Stimulated activated CD4-positive, alpha-beta T cell treated with anti-CD3 and anti-CD28 coated beads, Interleukin-2, amount 100 ng/mL, for 4 hours (primary cell): ENCODE data around the gene PRRG1.
"Not testable (repeated sequence)": the region's sequence is repeated elsewhere in the genome, so short reads cannot be mapped to it uniquely, and the experiment has no call there.

Source experiments
- DNase-seq: peaks from one replicate; pipeline ENCODE4 v3.0.0-alpha.2; 2020; ENCODE audit warnings: low read depth

PRRG1 gene

GRCh38 chrX:37378830-37379229, 29.7 kb downstream of the PRRG1 start:
- no peak for DNase-seq

DNA sequence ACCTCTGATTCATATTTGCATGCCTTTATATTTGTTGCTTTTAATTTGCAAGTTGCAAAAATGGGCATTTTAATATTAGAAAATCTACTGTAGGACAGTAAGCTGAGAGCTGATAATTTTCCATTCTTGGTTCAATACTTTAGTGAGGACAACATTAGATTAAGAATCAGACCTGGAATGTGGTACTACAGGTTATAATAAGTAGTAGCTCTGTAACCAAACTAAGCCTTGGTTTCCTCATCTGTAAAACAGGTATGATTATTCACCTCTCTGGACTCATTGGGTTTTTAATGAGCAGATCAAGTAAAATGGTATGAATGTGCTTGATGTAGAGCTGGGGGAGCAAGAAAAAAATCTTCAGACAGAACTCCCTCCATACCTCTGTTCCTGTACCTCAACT, 31.1 kb downstream of the PRRG1 start:
- no peak for DNase-seq

- no peak for DNase-seq
Observed at GRCh38 chrX:37380924-37381323, 31.8 kb downstream of the PRRG1 start.

- DNase-seq = no peak
Observed at GRCh38 chrX:37383313-37383712, 34.1 kb downstream of the PRRG1 start.

GRCh38 chrX:37388413-37388812, 39.2 kb downstream of the PRRG1 start:
- no peak for DNase-seq

DNA sequence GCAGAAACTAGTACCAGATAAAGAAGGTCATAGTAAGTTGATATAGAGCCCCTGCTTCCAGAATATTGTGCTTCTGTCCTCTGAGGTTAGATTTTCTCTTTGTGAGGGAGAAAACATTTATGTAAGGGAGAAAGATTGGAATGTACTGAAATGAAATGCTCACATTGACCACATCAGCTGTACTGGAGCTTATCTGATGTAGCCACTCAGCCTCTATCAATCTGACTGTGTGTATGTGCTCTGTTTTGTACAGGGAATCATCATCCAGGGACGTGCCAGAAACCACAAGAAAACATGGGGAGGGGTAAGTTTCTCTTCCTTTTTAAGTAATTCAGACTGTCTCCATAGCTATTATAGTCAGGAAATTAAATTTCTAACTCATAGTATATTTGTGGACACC, 56.8 kb downstream of the PRRG1 start:
- DNase-seq = no peak

DNA sequence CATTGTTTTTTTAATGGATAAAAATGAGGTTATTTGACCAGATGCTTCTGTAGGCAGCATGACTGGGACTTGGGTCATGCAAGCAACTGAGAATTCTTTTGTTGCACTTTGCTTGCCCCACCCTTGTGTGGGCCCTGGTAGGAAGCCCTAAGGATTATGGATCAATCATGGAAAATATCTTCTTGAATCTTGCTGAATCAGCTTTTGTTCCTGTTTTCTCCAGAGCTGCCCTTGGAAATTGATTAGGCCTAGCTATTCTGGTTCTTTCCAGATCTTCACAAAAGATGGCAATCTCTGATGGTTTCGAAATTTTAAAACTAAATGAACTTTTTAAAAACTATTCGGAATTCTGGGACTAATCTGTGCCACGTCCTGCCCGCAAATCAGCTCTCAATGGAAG, 58.6 kb downstream of the PRRG1 start:
- DNase-seq = no peak

DNA sequence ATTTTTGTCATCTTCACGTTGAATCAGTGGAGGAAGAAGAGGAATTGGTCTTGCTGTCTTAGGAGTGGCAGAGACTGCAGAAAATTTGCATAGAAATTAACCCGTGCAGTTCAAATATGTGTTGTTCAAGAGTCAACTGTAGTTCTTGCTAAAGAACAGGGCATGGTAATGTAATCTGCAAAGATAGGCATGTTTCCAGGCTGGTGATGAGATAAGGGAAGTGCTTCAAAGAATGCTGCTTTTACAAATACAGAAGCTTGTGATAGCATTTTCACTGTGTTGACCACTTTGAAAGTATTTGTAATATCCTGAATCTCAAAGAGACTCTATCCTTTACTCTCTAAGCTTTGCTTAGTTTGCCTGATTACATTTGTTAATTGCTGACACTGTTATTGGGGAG, 60.1 kb downstream of the PRRG1 start:
- no peak for DNase-seq

GRCh38 chrX:37420185-37420584, 71.0 kb downstream of the PRRG1 start:
- DNase-seq = no peak

- DNase-seq = no peak
Observed at GRCh38 chrX:37420756-37421155, 71.6 kb downstream of the PRRG1 start.

DNA sequence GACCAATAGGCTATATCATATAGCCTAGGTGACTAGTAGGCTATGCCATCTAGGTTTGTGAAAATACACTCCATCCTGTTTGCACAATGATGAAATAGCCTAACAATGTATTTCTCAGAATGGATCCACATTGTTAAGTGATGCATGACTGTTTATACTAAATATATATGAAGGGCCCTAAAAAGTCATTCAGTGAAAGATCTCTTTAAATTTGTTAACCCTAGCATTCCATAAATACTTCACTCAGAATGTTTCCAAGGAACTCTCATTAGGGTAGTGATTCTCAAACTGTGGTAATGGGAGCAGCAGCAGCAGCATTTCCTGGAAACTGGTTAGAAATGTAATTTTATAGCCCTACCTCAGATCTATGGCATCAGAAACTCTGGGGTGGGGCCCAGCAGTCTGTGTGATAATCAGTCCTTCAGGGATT, 74.9 kb downstream of the PRRG1 start:
- DNase-seq = no peak

GRCh38 chrX:37425370-37425769, 76.2 kb downstream of the PRRG1 start:
- DNase-seq = no peak

DNA sequence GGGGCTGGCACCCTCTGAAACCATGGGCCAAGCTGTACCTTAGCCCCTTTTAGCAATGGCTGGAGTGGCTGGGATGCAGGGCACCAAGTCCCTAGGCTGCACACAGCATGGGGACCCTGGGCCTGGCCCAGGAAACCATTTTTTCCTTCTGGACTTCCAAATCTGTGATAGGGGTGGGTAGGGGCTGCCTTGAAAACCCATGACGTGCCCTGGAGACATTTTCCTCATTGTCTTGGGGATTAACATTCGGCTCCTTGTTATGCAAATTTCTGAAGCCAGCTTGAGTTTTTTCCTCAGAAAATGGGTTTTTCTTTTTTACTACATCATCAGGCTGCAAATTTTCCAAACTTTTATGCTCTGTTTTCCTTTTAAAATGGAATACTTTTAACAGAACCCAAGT, 79.8 kb downstream of the PRRG1 start:
- not testable (repeated sequence) for DNase-seq

GRCh38 chrX:37434362-37434761, 85.2 kb downstream of the PRRG1 start:
- DNase-seq = no peak

- no peak for DNase-seq
Observed at GRCh38 chrX:37437160-37437559, 88.0 kb downstream of the PRRG1 start.

- DNase-seq = no peak
Observed at GRCh38 chrX:37441377-37441776, 92.2 kb downstream of the PRRG1 start.

DNA sequence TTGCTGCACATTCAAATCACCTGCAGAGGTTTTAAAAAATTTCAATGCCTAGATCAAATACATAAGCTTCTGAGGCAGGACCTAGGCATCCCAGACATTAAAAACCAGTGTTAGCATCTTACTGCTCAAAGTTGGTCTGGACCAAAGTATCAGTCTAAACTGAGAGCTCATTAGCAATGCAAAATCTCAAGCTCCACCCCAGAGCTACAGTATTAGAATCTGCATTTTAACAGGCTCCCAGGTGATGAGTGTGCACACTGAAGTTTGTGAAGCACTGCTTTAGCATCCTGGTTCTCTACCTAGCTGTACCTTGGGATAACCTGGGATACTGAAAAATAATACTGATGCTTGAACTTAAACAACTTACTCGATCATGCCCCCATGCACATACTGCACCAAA, 96.0 kb downstream of the PRRG1 start:
- no peak for DNase-seq

DNA sequence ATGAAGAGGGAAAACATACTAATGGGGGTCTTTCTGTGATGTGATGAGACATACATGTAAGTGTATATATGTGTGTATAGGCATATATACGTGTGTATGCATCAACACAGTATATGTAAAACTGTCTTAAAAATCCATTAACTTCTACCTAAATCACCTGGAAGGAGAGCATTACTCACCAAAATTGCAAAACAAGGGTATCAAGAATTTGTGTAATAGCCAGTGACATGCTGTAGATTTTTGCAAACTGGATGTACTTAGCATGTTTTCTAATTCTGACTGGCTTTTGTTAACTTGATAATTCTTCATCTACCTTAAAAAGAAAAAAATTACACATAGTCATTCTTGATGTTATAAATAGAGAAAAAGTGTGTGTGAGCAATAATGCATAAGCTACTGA, 104.7 kb downstream of the PRRG1 start:
- no peak for DNase-seq

DNA sequence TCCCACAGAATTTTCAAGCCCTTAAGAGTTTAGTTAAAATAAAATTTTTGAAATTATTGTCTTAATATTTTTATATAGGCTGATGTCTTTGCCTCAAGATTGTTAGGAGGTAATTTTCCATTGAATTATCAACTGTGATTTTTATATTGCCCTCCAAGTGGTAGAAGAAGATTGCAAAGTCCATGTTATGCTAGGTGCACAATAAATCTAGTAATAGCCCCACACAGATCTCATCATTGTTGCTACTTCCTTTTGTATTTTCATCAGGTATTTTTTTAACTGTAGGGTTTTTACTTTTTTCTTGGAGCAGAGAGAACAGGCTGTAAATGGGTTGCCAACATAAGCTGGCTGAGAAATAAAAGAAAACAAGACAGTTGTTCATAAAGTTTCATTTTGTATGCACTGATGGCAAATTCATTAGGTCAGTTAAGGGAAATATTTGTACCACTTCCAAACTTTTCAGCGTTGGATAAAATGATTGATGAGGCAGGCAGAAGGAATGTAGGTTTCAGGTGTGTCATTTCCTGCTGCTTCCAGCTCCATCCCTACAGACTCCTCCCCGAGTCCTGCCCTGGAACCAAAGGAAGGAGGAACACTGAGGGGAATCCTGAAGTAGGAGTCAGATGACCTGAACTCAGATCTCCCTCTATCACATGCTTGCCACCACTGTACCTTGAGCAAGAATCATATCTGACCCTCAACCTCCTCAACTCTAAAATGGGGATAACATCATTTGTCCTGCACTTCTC, 105.5 kb downstream of the PRRG1 start:
- DNase-seq = no peak

DNA sequence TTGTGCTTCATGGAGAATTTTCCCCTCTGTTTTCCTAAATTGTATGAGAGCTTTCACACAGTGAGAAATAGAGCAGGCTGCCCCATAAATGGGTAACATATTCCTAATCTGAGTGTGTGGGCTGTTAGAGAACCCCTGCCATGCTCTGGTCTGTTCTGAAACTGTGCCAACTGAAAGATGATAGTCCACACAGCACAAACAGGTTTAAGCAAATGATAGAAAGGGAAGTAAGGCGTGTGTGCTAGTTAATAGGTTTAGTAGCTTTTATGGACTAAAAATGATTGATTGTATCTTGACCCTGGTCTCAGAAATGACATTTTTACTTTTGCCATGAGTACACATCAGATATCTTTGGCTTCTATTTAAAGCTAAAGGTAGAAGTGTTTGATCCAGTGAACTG, 106.2 kb downstream of the PRRG1 start:
- no peak for DNase-seq

GRCh38 chrX:37460285-37460684, 111.1 kb downstream of the PRRG1 start:
- DNase-seq = not testable (repeated sequence)

GRCh38 chrX:37462346-37462745, 113.2 kb downstream of the PRRG1 start:
- DNase-seq = no peak

- DNase-seq = no peak
Observed at GRCh38 chrX:37468124-37468739, 119.1 kb downstream of the PRRG1 start.

DNA sequence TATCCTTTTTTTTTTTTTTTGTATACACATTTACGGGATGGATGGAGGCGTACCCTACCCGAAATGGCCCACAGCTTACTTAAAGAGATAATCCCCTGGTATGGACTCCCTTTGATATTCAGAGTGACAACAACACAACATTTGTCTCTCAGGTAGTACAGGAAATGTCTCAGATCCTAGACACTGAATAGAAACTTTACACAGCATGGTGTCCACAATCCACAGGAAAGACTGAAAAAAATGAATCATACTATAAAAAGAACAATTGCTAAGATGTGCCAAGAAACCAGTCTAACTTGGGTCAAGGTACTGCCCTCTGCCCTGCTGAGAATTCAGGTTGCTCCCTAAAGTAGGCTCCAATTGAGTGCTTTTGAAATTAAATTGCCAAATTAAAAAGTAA, 121.5 kb downstream of the PRRG1 start:
- DNase-seq = no peak
